ENCODE measurements around the gene TARP.

Gene TARP

GRCh38 chr7:38282081-38282480 is 8.6 kb upstream of the TARP start:
- TF ChIP-seq PPARA (CRISPR knock-in tag; IDR thresholded peaks at IDR 0.05; ENCODE audit: borderline replicate concordance) = no peak
- TF ChIP-seq CSRNP3 (CRISPR knock-in tag; IDR thresholded peaks at IDR 0.05) = no peak
- TF ChIP-seq PATZ1 (CRISPR knock-in tag; IDR thresholded peaks at IDR 0.05; ENCODE audit: borderline replicate concordance) = no peak
- no peak for TF ChIP-seq GLIS3 (CRISPR knock-in tag; IDR thresholded peaks at IDR 0.05)
- TF ChIP-seq ZFP3 (CRISPR knock-in tag; IDR thresholded peaks at IDR 0.05) = no peak
- no peak for TF ChIP-seq TOX (CRISPR knock-in tag; IDR thresholded peaks at IDR 0.05; ENCODE audit: borderline replicate concordance)
- TF ChIP-seq TCF4 (CRISPR knock-in tag; IDR thresholded peaks at IDR 0.05; ENCODE audit: borderline replicate concordance) = no peak
- TF ChIP-seq ESRRG (CRISPR knock-in tag; IDR thresholded peaks at IDR 0.05) = no peak
- no peak for TF ChIP-seq ISL1 (CRISPR knock-in tag; IDR thresholded peaks at IDR 0.05)
- TF ChIP-seq RARB (CRISPR knock-in tag; IDR thresholded peaks at IDR 0.05) = no peak
- TF ChIP-seq ZNF70 (CRISPR knock-in tag; IDR thresholded peaks at IDR 0.05) = no peak
- TF ChIP-seq ZNF565 (CRISPR knock-in tag; conservative IDR thresholded peaks at IDR 0.05; ENCODE audit: low read depth) = no peak
- no peak for TF ChIP-seq TSHZ2 (CRISPR knock-in tag; IDR thresholded peaks at IDR 0.05)
- no peak for TF ChIP-seq ZC3H10 (CRISPR knock-in tag; IDR thresholded peaks at IDR 0.05)
- no peak for TF ChIP-seq POU6F1 (CRISPR knock-in tag; IDR thresholded peaks at IDR 0.05; ENCODE audit: borderline replicate concordance, low read depth)
- TF ChIP-seq ZNF8 (CRISPR knock-in tag; IDR thresholded peaks at IDR 0.05) = no peak
- no peak for TF ChIP-seq CREB5 (CRISPR knock-in tag; IDR thresholded peaks at IDR 0.05; ENCODE audit: low read depth)
- no peak for TF ChIP-seq ZFP30 (CRISPR knock-in tag; IDR thresholded peaks at IDR 0.05)
- TF ChIP-seq ARNTL (CRISPR knock-in tag; IDR thresholded peaks at IDR 0.05; ENCODE audit: borderline replicate concordance, low read depth) = no peak
- TF ChIP-seq BACH2 (CRISPR knock-in tag; IDR thresholded peaks at IDR 0.05; ENCODE audit: borderline replicate concordance) = no peak
- no peak for ATAC-seq

GRCh38 chr7:38281266-38281665 is 7.8 kb upstream of the TARP start:
- no peak for ATAC-seq
- no peak for TF ChIP-seq ZC3H10 (CRISPR knock-in tag; IDR thresholded peaks at IDR 0.05)
- no peak for TF ChIP-seq TOX (CRISPR knock-in tag; IDR thresholded peaks at IDR 0.05; ENCODE audit: borderline replicate concordance)
- TF ChIP-seq ZFP30 (CRISPR knock-in tag; IDR thresholded peaks at IDR 0.05) = no peak
- TF ChIP-seq ZNF565 (CRISPR knock-in tag; conservative IDR thresholded peaks at IDR 0.05; ENCODE audit: low read depth) = no peak

- no peak for TF ChIP-seq CSRNP3 (CRISPR knock-in tag; IDR thresholded peaks at IDR 0.05)
- TF ChIP-seq ISL1 (CRISPR knock-in tag; IDR thresholded peaks at IDR 0.05) = no peak
- TF ChIP-seq CSDC2 (CRISPR knock-in tag; IDR thresholded peaks at IDR 0.05) = no peak
- TF ChIP-seq TCF4 (CRISPR knock-in tag; IDR thresholded peaks at IDR 0.05; ENCODE audit: borderline replicate concordance) = no peak
- no peak for TF ChIP-seq POU6F1 (CRISPR knock-in tag; IDR thresholded peaks at IDR 0.05; ENCODE audit: borderline replicate concordance, low read depth)
- no peak for TF ChIP-seq SNAI2 (CRISPR knock-in tag; IDR thresholded peaks at IDR 0.05)
- TF ChIP-seq TSHZ2 (CRISPR knock-in tag; IDR thresholded peaks at IDR 0.05) = no peak
- TF ChIP-seq RARB (CRISPR knock-in tag; IDR thresholded peaks at IDR 0.05) = no peak
- TF ChIP-seq OSR1 (CRISPR knock-in tag; IDR thresholded peaks at IDR 0.05) = no peak
- no peak for TF ChIP-seq ZFP30 (CRISPR knock-in tag; IDR thresholded peaks at IDR 0.05)
Measured at GRCh38 chr7:38280707-38281106, 7.3 kb upstream of the TARP start.

More at GRCh38 chr7:38280707-38281106, 7.3 kb upstream of the TARP start:
- ATAC-seq = no peak

Measured in SK-N-SH treated with all-trans-retinoic acid at 6 μM for 48 hours (cell line).